Breast epithelium (tissue), 4 donors: ENCODE results near the gene OR8B4. TPM values are rescaled to one million over a fixed set of nuclear protein-coding genes. Genes with fewer than 3 reads are reported as not detected.
A peak's percentile ranks its signal among the peaks of the same experiment; 100 is the strongest.

Experiments
- DNase-seq, 2 donors: peaks; one replicate each; pipeline ENCODE4 v3.0.0-alpha.2; 2019; ENCODE audit warnings: low spot score in 2 of 2
- H3K27ac ChIP-seq, 2 donors: fragments of 200-600 bp; sonication (generic) in 1 of 2; one replicate each; pipeline ENCODE4 v1.5.1; 2016 to 2019; ENCODE audit warnings: mild to moderate bottlenecking in 1 of 2
- H3K27me3 ChIP-seq, 2 donors: fragments of 200-600 bp; sonication (generic) in 1 of 2; one replicate each; pipeline versions ENCODE4 v1.5.1 to v1.6.0; 2017 to 2019; ENCODE audit warnings: control low read depth in 1 of 2, mild to moderate bottlenecking in 1 of 2
- H3K36me3 ChIP-seq: fragments of 200-600 bp; one replicate; pipeline ENCODE4 v1.5.1; 2019
- H3K4me1 ChIP-seq, 2 donors: fragments of 200-600 bp; sonication (generic); one replicate each; pipeline ENCODE4 v1.5.1; 2016 to 2019; ENCODE audit warnings: control low read depth in 1 of 2
- H3K4me3 ChIP-seq, 3 donors: fragments of 200-600 bp; sonication (generic); 1 replicate in 2 of 3; 2 replicates in 1 of 3; pipeline ENCODE4 v1.5.1; 2016 to 2019; ENCODE audit warnings: mild to moderate bottlenecking in 3 of 3, moderate library complexity in 2 of 3
- H3K9me3 ChIP-seq, 2 donors: fragments of 200-600 bp; sonication (generic) in 1 of 2; one replicate each; pipeline ENCODE4 v1.5.1; 2016 to 2019; ENCODE audit warnings: control low read depth in 1 of 2
- POLR2A ChIP-seq: fragments of 450-650 bp; IDR thresholded peaks from one replicate; pipeline ENCODE4 v1.6.1; 2016; ENCODE audit warnings: antibody characterized with exemption, mild to moderate bottlenecking, moderate library complexity
- POLR2AphosphoS5 ChIP-seq, 3 donors: sonication (generic); formaldehyde crosslinking; IDR thresholded peaks; one replicate each; pipeline ENCODE4 v1.6.1; 2017; ENCODE audit warnings: antibody characterized with exemption in 3 of 3
- intact Hi-C: fragments of 100-400 bp; cut with DNase I; formaldehyde crosslinking; loops from one replicate; pipeline ENCODE4 v1.15.1; 2023; ENCODE audit warnings: low total_unique reads
- total RNA-seq, 3 donors: library from RNA; depleted of rRNA; stranded (reverse); fragments of >200 nt; gene quantifications; one replicate each; pipeline ENCODE4 v1.1.0, GENCODE V29; 2016
- TF ChIP-seq, protein P1 (sequence below), 3 donors: fragments of 450-650 bp; IDR thresholded peaks; one replicate each; pipeline ENCODE4 v1.5.1; 2016 to 2017; ENCODE audit warnings: antibody characterized with exemption in 3 of 3, mild to moderate bottlenecking in 3 of 3, moderate library complexity in 3 of 3

The OR8B4 gene, protein sequence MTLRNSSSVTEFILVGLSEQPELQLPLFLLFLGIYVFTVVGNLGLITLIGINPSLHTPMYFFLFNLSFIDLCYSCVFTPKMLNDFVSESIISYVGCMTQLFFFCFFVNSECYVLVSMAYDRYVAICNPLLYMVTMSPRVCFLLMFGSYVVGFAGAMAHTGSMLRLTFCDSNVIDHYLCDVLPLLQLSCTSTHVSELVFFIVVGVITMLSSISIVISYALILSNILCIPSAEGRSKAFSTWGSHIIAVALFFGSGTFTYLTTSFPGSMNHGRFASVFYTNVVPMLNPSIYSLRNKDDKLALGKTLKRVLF
- not detected for total RNA-seq

DNA sequence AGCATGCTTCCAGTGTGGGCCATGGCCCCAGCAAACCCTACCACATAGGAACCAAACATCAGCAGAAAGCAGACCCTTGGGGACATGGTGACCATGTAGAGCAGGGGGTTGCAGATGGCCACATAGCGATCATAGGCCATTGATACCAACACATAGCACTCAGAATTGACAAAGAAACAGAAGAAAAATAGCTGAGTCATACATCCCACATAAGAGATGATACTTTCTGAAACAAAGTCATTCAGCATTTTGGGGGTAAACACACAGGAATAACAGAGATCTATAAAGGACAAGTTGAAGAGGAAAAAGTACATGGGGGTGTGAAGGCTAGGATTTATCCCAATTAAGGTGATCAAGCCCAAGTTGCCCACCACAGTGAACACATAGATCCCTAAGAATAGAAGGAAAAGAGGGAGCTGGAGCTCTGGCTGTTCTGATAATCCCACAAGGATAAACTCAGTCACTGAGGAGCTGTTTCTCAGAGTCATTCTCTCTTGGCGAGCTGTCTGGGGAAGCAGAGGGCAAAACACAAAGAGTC lies at the start of gene OR8B4:
Gene OR8B4 (minus strand): TSS at position 488 of the 538 bp plus-strand sequence. CDS start 0 bp downstream, at position 488.
- TF ChIP-seq POLR2A = no peak
- no peak for DNase-seq
- Histone ChIP-seq H3K36me3 (no peaks in the 10 kb centered on the region), H3K4me3 (no peak within 1 kb of the TSS), H3K9me3 (no peaks in the 10 kb centered on the region), H3K27me3 (peaks cover 0 to 5% of the 10 kb centered on the region in 2 donors), H3K4me1 (no peaks in the 10 kb centered on the region), H3K27ac (no peak within 1 kb of the TSS)
- intact Hi-C loops = no loop called here

DNA sequence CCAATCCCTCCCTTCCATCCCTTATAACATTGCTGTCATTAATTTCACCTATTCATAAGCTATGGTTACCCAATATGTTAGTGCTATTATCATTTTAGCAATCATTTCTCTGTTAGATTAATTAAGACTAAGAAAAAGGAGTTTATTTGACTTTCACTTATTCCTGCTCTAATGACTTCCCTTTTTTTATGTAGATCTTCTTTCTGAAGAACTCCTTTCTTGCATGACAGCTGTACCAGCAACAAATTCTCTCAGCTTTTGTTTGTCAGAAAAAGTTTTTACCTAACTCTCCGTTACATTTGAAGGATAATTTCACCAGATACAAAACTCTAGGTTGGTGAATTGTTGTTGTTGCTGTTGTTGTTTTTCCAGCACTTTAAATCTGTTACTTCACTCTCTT lies 49.4 kb upstream of the OR8B4 start:
- H3K36me3 ChIP-seq = no peaks in the 10 kb centered on the region
- H3K27ac ChIP-seq = no peak overlapping the region
- H3K27me3 ChIP-seq = no peaks in the 10 kb centered on the region
- H3K9me3 ChIP-seq = no peaks in the 10 kb centered on the region
- TF ChIP-seq, protein P1, sequence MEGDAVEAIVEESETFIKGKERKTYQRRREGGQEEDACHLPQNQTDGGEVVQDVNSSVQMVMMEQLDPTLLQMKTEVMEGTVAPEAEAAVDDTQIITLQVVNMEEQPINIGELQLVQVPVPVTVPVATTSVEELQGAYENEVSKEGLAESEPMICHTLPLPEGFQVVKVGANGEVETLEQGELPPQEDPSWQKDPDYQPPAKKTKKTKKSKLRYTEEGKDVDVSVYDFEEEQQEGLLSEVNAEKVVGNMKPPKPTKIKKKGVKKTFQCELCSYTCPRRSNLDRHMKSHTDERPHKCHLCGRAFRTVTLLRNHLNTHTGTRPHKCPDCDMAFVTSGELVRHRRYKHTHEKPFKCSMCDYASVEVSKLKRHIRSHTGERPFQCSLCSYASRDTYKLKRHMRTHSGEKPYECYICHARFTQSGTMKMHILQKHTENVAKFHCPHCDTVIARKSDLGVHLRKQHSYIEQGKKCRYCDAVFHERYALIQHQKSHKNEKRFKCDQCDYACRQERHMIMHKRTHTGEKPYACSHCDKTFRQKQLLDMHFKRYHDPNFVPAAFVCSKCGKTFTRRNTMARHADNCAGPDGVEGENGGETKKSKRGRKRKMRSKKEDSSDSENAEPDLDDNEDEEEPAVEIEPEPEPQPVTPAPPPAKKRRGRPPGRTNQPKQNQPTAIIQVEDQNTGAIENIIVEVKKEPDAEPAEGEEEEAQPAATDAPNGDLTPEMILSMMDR (IDR thresholded peaks at IDR 0.05) = no peak
- TF ChIP-seq POLR2AphosphoS5 (IDR thresholded peaks at IDR 0.05) (no peak), POLR2A (no peak)
- H3K4me3 ChIP-seq = no peak overlapping the region
- intact Hi-C loops = no loop called here
- H3K4me1 ChIP-seq = no peaks in the 10 kb centered on the region
- DNase-seq = no peak

DNA sequence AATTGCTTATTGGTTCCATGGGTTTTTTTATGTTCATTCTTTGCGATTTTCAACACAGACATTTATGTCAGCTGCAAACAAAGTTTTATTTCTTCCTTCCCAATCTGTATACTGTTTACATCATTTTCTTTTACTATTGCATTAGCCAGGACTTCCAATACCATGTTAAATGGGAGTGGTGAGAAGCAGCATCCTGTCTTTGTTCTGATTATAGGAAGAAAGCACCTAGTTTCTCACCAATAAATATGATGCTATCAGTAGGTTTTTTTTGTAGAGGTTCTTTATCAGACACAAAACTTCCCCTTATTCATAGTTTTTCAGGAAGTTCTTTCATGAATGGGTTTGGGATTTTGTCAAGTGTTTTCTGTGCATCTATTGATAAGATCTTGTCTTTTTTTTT lies 48.8 kb upstream of the OR8B4 start:
- no peak overlapping the region for H3K4me3 ChIP-seq
- no peaks in the 10 kb centered on the region for H3K36me3 ChIP-seq
- no peak overlapping the region for H3K27ac ChIP-seq
- intact Hi-C loops = no loop called here
- TF ChIP-seq, protein P1 (IDR thresholded peaks at IDR 0.05) = no peak
- TF ChIP-seq POLR2A (no peak), POLR2AphosphoS5 (IDR thresholded peaks at IDR 0.05) (no peak)
- no peaks in the 10 kb centered on the region for H3K27me3 ChIP-seq
- no peaks in the 10 kb centered on the region for H3K4me1 ChIP-seq
- H3K9me3 ChIP-seq = no peaks in the 10 kb centered on the region
- DNase-seq = no peak

DNA sequence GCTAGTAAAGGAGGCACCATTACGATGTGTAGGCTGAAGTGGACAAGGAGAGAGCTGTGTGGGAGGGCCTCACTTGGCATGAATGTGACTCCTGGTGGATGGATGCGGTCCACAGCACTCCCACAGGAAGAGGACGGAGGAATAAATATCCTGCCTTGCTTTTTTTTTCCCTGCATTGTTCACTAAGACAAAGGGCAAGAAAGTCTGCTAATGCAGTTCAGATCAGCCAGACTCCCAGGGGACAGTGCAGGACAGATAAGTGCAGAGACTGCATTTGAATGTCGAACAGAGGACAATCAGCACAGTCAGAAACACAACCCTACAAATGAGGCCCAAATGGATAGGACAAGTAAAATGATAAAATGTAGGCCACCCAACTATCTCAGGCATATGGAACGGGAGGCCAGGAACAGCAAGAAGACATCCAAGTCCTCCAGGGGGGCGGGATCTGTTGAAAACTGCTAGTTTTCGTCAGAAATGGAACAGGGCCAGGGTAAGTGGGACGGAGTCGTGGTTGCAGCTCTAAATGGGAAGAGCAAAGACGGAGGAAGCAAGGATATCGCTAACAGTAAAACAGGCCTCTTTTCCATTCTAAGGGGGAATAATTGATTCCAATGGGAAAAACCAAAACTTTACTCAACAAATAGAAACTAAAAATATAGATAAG lies 46.0 kb upstream of the OR8B4 start:
- H3K36me3 ChIP-seq = no peaks in the 10 kb centered on the region
- no peak for TF ChIP-seq POLR2AphosphoS5 (IDR thresholded peaks at IDR 0.05)
- no peak for TF ChIP-seq POLR2A
- TF ChIP-seq, protein P1 (IDR thresholded peaks at IDR 0.05) = no peak
- H3K27me3 ChIP-seq = no peaks in the 10 kb centered on the region
- intact Hi-C loops = no loop called here
- peak overlapping the region in 1 of 2 donors; percentile 15 for H3K27ac ChIP-seq
- H3K9me3 ChIP-seq = no peaks in the 10 kb centered on the region
- H3K4me1 ChIP-seq = no peaks in the 10 kb centered on the region
- DNase-seq = no peak
- H3K4me3 ChIP-seq = peak overlapping the region in 1 of 3 donors; percentile 23

DNA sequence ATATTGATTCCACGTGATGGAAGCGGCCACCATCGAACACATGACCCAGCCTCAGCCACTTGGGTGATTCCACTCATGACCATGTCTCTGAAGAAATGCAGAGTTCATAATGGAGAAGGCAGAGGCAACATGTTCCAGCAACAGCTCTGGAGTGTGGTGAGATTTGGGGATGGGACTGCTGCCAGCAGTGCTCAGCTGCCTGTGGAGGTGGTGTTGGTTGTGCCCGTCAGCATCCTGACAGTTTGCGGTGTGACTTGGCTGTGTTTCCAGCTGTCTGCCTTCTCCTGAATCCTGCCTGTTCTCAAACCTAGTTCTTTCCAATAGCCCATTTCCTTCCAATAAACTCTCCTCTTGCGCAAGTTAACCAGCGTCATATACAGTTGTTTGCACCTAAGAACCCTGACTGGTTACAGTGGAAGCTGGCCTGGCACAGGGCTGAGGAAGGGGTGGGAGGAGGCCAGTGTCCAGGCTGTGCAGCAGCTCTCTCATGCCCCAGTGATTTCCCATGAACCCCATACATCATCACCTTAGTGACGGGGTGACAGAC lies 42.8 kb upstream of the OR8B4 start:
- Histone ChIP-seq H3K27me3 (no peaks in the 10 kb centered on the region), H3K4me3 (no peak overlapping the region), H3K9me3 (no peaks in the 10 kb centered on the region), H3K4me1 (no peaks in the 10 kb centered on the region), H3K36me3 (no peaks in the 10 kb centered on the region), H3K27ac (no peak overlapping the region)
- TF ChIP-seq POLR2A (no peak), POLR2AphosphoS5 (IDR thresholded peaks at IDR 0.05) (no peak)
- TF ChIP-seq, protein P1 (IDR thresholded peaks at IDR 0.05) = no peak
- no peak for DNase-seq
- intact Hi-C loops = no loop called here
